GM12873 (cell line): ENCODE results near the gene TCF4.

ENCODE experiments used
- TF ChIP-seq, protein P1 (sequence below): IDR thresholded peaks from 2 replicates; pipeline ENCODE4 v1.5.1; 2012; ENCODE audit warnings: low read depth, mild to moderate bottlenecking, moderate library complexity, low read length, control low read depth; ENCODE audit not compliant: insufficient read depth; ENCODE audit errors: missing control alignments

TCF4 gene

DNA sequence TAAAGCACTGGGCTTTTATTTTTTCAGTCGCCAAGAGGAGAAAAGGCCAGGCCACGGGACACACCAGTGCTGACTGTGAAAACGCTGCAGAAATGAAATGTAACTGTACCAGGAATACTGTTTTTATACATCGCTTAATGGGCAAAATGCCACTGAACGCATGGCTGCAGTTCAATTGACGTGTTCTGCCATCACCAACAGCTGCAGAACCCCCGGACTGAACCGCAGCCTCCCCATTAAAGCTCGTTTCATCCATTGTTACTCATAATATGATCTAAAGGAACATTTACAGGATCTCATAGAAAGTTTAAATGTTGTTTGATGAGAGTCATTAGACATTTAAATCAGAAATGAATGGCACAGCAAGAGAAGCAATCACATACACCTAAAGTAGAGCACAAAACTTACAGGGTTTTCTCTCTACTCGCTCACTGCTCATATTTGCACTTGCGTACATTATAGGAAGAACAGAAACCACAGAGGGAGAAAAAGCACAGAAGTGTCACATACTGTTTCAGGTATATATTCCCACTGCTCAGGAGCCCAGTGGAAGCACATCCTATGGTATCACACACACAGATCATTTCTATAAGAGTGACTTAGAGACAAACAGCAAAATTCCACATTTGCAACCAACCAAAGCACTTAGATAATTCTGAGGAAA is 35.3 kb downstream of the TCF4 start:
- TF ChIP-seq, protein P1, sequence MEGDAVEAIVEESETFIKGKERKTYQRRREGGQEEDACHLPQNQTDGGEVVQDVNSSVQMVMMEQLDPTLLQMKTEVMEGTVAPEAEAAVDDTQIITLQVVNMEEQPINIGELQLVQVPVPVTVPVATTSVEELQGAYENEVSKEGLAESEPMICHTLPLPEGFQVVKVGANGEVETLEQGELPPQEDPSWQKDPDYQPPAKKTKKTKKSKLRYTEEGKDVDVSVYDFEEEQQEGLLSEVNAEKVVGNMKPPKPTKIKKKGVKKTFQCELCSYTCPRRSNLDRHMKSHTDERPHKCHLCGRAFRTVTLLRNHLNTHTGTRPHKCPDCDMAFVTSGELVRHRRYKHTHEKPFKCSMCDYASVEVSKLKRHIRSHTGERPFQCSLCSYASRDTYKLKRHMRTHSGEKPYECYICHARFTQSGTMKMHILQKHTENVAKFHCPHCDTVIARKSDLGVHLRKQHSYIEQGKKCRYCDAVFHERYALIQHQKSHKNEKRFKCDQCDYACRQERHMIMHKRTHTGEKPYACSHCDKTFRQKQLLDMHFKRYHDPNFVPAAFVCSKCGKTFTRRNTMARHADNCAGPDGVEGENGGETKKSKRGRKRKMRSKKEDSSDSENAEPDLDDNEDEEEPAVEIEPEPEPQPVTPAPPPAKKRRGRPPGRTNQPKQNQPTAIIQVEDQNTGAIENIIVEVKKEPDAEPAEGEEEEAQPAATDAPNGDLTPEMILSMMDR = no peak

DNA sequence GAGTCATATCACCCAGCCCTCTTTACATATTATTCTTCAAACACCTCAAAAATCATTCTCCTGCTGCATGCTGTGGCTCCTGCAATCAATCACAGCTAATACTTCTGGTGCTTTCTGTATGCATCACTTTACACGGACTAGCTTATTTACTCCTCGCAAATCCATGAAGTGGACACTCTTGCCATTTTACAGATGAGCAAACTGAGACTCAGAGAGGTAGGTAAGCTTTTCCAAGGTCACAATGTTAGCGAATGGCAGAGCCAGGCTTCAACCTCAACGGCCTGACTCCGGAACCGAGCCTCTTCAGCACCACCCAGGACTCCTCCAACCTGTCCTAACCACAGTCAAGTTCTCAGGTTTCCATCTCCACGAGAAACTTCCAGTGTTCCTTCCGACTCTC is 36.8 kb downstream of the TCF4 start:
- TF ChIP-seq, protein P1 = no peak

DNA sequence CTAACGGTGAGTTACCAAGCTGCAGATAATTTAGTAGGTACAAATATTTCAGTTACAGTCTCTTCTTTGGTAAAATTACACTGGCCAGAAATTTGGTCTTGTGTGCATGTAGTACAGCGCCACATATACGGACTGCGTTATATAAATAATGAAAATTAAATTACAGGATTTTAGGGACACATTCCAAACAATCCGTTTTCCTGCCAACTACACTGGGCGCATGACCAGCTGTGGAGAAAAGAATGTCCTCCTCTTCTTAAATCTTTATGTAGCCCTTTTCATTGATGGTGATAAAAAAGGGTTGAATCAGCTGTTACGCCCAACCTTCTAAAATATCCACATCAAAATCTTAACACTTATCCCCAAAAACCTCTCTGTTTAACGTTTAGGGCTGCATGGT is 37.5 kb downstream of the TCF4 start:
- TF ChIP-seq, protein P1 = no peak

DNA sequence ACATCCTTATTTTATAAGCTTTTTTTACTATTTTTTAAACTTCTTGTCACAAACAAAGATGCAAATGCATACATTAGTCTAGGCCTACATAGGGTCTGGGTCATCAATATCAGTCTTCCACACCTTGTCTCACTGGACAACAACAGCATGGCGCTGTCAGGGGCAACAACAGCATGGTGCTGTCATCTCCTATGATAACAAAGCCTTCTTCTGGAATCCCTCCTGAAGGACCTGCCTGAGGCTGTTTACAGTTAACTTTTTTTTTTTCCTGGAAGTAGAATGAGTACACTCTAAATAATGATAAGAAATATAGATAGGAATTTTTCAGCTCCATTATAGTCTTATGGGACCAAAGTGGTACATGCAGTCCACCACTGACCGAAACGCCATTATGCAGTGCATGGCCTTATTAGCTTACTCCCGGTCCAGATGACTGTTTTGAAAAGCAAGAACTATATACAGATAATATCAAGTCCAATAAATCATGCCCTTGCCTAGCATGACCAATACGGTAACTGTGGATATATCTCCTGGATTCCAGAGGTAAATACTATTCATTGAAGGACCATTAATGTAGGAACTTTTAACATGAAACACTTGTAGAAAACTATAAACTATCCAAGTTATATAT is 38.4 kb downstream of the TCF4 start:
- TF ChIP-seq, protein P1 = no peak

DNA sequence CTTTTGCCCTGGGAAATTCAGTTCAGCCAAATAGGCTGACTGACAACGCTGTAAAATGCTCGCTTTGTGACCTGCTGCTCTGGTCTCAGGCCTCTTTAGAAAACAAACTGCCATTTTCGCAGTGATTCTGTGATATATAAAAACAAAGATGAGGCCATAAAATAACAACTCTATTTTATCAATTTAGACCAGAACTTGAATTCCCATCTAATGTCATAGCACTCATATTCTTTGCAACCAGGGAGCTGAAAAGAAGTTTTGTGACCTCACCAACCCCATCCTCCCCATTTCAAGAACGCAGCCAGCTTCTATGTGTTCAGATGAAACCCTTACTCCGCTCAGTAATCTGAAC is 40.3 kb downstream of the TCF4 start:
- TF ChIP-seq, protein P1 = no peak

DNA sequence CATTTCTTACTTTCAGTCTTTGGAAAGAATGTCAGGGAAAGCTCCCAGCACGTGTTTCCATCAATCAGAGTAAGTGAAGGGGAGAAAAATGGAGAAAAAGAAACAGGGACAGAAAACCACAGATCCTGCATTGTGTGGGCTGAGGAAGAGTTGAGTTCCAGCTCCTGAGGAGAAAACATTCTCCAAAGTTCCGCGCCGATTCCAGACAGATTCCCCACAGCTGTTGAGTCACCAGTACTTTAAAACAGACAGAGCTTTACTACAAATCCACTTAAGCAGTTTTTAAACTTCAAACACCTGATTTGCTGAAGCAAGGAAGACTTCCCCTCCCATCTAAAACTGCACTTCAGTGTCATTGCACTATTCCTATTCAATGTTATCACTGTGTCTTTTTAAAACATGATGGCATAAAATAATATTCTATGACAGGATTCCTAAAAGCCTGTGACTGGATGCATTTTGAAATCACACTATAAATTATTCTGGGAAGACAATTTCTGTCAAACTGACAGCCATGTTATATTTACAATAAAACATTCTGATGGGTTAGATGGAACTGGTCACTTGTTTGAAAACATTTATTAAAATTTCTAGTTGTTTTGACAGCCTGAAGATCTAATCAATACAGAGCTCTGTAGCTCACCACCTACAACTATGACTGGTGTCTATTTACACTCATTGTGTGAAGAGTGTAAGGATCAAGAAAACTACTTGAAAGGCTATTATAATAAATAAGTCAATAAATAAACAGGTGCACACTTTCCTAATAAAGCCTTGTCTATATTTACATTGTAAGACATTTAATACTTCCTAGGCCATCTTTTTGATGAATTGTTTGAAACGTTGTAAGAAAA is 40.9 kb downstream of the TCF4 start:
- TF ChIP-seq, protein P1 = no peak

DNA sequence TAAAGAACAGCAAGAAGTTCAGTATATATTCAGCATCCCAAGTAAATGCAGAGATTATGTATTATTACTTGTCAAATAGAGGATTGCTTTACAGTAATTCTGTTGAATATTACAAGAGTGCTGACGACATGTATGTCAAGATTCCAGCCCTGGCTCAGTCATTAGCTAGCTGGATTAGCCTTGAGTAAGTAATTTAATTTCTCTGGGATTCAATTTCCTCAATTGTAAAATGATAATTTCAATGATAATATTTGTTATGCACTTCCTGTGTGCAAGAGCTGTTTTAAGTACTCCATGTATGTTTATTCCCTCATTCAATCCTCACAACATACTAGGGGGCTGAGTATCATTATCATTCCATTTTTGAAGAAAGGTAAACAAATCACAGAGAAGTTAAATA is 44.0 kb downstream of the TCF4 start:
- TF ChIP-seq, protein P1 = no peak
